Neural cell (in vitro differentiated cells): ENCODE results near the gene DNAH7. TPM values are rescaled to one million over a fixed set of nuclear protein-coding genes. Genes with fewer than 3 reads are reported as not detected.

Experiments
- H2AFZ ChIP-seq: fragments of 200-600, 300-800 bp; sonication (generic), shearing (Covaris generic); 2 replicates; pipeline ENCODE4 v1.6.0; 2014; ENCODE audit warnings: low read depth, mild to moderate bottlenecking, antibody characterized with exemption, low read length, moderate library complexity
- H3F3A ChIP-seq: fragments of 200-600 bp; shearing (Covaris generic); 2 replicates; pipeline ENCODE4 v1.6.1; 2016; ENCODE audit warnings: mild to moderate bottlenecking, moderate library complexity, mixed read lengths, antibody characterized with exemption, low read length; ENCODE audit not compliant: insufficient read depth, poor library complexity, severe bottlenecking
- H3K27ac ChIP-seq: fragments of 200-600, 300-800 bp; sonication (generic), shearing (Covaris generic); 2 replicates; pipeline ENCODE4 v1.5.1; 2014; ENCODE audit warnings: mild to moderate bottlenecking, low read length, moderate library complexity
- H3K27me3 ChIP-seq: fragments of 300-800, 200-600 bp; sonication (generic), shearing (Covaris generic); 2 replicates; pipeline ENCODE4 v1.6.0; 2014; ENCODE audit warnings: mild to moderate bottlenecking, low read depth, low read length, moderate library complexity; ENCODE audit not compliant: insufficient read depth
- H3K36me3 ChIP-seq: fragments of 300-800, 200-600 bp; sonication (generic), shearing (Covaris generic); 2 replicates; pipeline ENCODE4 v1.5.1; 2014; ENCODE audit warnings: mild to moderate bottlenecking, antibody characterized with exemption, low read length, moderate library complexity; ENCODE audit not compliant: insufficient read depth
- H3K4me2 ChIP-seq: fragments of 300-800, 200-600 bp; sonication (generic), shearing (Covaris generic); 2 replicates; pipeline ENCODE4 v1.6.0; 2014; ENCODE audit warnings: mild to moderate bottlenecking, low read length
- H3K4me3 ChIP-seq: fragments of 300-800, 200-600 bp; sonication (generic), shearing (Covaris generic); 2 replicates; pipeline ENCODE4 v1.5.1; 2014; ENCODE audit warnings: mild to moderate bottlenecking, low read length, moderate library complexity
- H3K79me2 ChIP-seq: fragments of 200-600 bp; shearing (Covaris generic); replicated peaks from 2 replicates; pipeline ENCODE4 v1.6.0; 2014; ENCODE audit warnings: mild to moderate bottlenecking, low read length, moderate library complexity; ENCODE audit not compliant: insufficient read depth
- H3K9ac ChIP-seq: fragments of 300-800, 200-600 bp; sonication (generic), shearing (Covaris generic); 2 replicates; pipeline ENCODE4 v1.6.1; 2016; ENCODE audit warnings: mild to moderate bottlenecking, low read length, mixed read lengths
- H3K9me2 ChIP-seq: fragments of 200-600 bp; shearing (Covaris generic); 2 replicates; pipeline ENCODE4 v1.6.1; 2016; ENCODE audit warnings: mild to moderate bottlenecking, low read length, mixed read lengths; ENCODE audit not compliant: insufficient read depth
- H3K9me3 ChIP-seq: fragments of 200-600, 300-800 bp; sonication (generic), shearing (Covaris generic); 2 replicates; pipeline ENCODE4 v1.6.1; 2016; ENCODE audit warnings: mild to moderate bottlenecking, mixed run types, low read length, moderate library complexity, mixed read lengths
- H4K20me1 ChIP-seq: fragments of 200-600 bp; shearing (Covaris generic); 2 replicates; pipeline ENCODE4 v1.6.1; 2016; ENCODE audit warnings: mild to moderate bottlenecking, mixed run types; ENCODE audit not compliant: insufficient read depth
- EP300 ChIP-seq: fragments of 450-650 bp; conservative IDR thresholded peaks from 2 replicates; pipeline ENCODE4 v1.6.1; 2014; ENCODE audit warnings: antibody characterized with exemption, mild to moderate bottlenecking, moderate library complexity; ENCODE audit not compliant: poor library complexity, severe bottlenecking
- EZH2 ChIP-seq: fragments of 200-600, 300-800 bp; shearing (Covaris generic), sonication (generic); IDR thresholded peaks from 2 replicates; pipeline ENCODE4 v1.6.1; 2014; ENCODE audit warnings: antibody characterized with exemption, low read length, borderline replicate concordance, mild to moderate bottlenecking; ENCODE audit not compliant: insufficient read depth, poor library complexity, severe bottlenecking
- MXI1 ChIP-seq: fragments of 450-650 bp; conservative IDR thresholded peaks from 2 replicates; pipeline ENCODE4 v1.6.1; 2014; ENCODE audit warnings: antibody characterized with exemption, mild to moderate bottlenecking; ENCODE audit not compliant: poor library complexity, severe bottlenecking
- POLR2AphosphoS5 ChIP-seq: IDR thresholded peaks from 2 replicates; pipeline ENCODE4 v1.6.1; 2012
- RAD21 ChIP-seq: fragments of 450-650 bp; conservative IDR thresholded peaks from 2 replicates; pipeline ENCODE4 v1.6.1; 2014; ENCODE audit warnings: antibody characterized with exemption, mild to moderate bottlenecking, moderate library complexity
- SMC3 ChIP-seq: fragments of 450-650 bp; conservative IDR thresholded peaks from 2 replicates; pipeline ENCODE4 v1.6.1; 2014; ENCODE audit warnings: antibody characterized with exemption, mild to moderate bottlenecking, moderate library complexity; ENCODE audit not compliant: poor library complexity
- TAF1 ChIP-seq: IDR thresholded peaks from 2 replicates; pipeline ENCODE4 v1.6.1; 2012; ENCODE audit warnings: low read depth
- polyA plus RNA-seq: library from polyadenylated mRNA; depleted of rRNA; stranded (reverse); fragments of >200 nt; gene quantifications from 2 replicates; pipeline ENCODE4 v1.2.3, GENCODE V29; 2014
- TF ChIP-seq, protein P1 (sequence below): IDR thresholded peaks from 2 replicates; pipeline ENCODE4 v1.6.1; 2012; ENCODE audit warnings: borderline replicate concordance
- TF ChIP-seq, protein P2 (sequence below): fragments of 450-650 bp; IDR thresholded peaks from 2 replicates; pipeline ENCODE4 v1.5.1; 2014; ENCODE audit warnings: antibody characterized with exemption, mild to moderate bottlenecking, moderate library complexity; ENCODE audit not compliant: poor library complexity, severe bottlenecking

DNAH7 gene
- polyA plus RNA-seq, 1 donor from 2014 or later: 0.67 TPM

DNA sequence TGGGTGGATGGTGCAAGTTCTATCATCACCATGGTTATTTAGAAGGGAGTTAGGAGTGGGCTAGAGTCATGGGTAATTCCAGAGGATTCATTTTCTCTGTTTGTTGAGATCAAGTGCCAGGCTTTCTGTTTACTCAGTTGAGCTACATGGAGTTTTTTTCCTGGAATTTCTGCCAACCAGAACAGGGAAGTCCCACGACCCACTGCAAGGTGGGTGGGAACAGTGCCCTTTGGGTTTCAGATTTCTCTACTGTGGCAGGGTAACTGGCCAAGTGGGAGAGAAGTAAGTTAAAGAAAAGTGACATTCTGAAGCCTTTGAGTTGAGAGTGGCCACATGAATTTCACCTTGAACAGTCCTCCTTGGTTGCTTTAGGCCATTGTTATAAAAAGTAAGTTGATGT, 272.8 kb downstream of the DNAH7 start:
- Histone ChIP-seq H3K9me2 (no peaks in the 10 kb centered on the region), H3K9me3 (no peaks in the 10 kb centered on the region), H2AFZ (no peak overlapping the region), H3K27ac (no peak overlapping the region), H3K36me3 (no peaks in the 10 kb centered on the region), H4K20me1 (no peaks in the 10 kb centered on the region), H3K4me3 (no peak overlapping the region), H3K79me2 (no peaks in the 10 kb centered on the region), H3F3A (no peaks in the 10 kb centered on the region), H3K4me2 (no peak overlapping the region), H3K9ac (no peak overlapping the region), H3K27me3 (no peaks in the 10 kb centered on the region)
- TF ChIP-seq, protein P1, sequence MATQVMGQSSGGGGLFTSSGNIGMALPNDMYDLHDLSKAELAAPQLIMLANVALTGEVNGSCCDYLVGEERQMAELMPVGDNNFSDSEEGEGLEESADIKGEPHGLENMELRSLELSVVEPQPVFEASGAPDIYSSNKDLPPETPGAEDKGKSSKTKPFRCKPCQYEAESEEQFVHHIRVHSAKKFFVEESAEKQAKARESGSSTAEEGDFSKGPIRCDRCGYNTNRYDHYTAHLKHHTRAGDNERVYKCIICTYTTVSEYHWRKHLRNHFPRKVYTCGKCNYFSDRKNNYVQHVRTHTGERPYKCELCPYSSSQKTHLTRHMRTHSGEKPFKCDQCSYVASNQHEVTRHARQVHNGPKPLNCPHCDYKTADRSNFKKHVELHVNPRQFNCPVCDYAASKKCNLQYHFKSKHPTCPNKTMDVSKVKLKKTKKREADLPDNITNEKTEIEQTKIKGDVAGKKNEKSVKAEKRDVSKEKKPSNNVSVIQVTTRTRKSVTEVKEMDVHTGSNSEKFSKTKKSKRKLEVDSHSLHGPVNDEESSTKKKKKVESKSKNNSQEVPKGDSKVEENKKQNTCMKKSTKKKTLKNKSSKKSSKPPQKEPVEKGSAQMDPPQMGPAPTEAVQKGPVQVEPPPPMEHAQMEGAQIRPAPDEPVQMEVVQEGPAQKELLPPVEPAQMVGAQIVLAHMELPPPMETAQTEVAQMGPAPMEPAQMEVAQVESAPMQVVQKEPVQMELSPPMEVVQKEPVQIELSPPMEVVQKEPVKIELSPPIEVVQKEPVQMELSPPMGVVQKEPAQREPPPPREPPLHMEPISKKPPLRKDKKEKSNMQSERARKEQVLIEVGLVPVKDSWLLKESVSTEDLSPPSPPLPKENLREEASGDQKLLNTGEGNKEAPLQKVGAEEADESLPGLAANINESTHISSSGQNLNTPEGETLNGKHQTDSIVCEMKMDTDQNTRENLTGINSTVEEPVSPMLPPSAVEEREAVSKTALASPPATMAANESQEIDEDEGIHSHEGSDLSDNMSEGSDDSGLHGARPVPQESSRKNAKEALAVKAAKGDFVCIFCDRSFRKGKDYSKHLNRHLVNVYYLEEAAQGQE: no peak
- TF ChIP-seq RAD21 (no peak), EZH2 (no peak)

DNA sequence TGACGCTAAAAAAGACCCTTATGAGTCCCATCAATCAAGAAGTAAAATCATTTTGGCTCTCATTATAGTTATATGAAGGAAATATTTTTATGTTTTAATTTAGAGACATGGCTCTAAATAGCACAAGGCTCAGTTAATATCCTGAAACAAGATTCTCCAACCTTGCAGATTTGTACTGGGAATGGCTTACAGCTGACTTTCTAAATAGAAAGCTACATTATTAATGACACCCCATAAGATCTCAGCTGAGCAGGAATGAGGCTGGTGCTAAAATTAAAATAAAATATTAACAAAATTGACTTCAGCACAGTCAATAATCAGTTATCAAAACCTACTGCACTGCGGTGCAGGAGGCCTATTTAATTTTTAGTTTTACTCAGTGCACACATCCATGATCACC, 274.8 kb downstream of the DNAH7 start:
- Histone ChIP-seq H3K4me3 (no peak overlapping the region), H3K9me3 (no peaks in the 10 kb centered on the region), H3K4me2 (no peak overlapping the region), H3K27me3 (no peaks in the 10 kb centered on the region), H3K27ac (no peak overlapping the region), H4K20me1 (no peaks in the 10 kb centered on the region), H3K9me2 (no peaks in the 10 kb centered on the region), H2AFZ (no peak overlapping the region), H3K9ac (no peak overlapping the region), H3K79me2 (no peaks in the 10 kb centered on the region), H3F3A (no peaks in the 10 kb centered on the region), H3K36me3 (no peaks in the 10 kb centered on the region)
- no peak for TF ChIP-seq POLR2AphosphoS5
- no peak for TF ChIP-seq EZH2
- no peak for TF ChIP-seq RAD21

DNA sequence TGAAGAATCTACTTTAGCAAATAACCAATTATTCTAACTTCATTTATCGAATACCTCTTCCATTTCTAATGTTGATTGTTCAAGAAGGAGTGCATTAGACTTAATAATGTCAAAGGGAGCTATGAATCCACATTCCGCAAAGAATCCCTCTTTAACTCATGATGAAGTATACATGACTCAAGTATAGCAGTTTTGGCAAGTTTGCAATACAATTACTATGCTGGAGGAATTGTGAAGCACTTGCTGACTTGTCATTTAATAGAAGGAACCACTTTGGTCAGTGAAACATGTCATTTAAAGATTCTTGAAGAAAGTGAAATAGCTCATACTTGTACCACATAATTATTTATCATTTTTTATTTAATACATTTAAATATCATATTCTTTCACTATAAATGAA, 286.5 kb downstream of the DNAH7 start:
- Histone ChIP-seq H4K20me1 (no peaks in the 10 kb centered on the region), H3K27ac (no peak overlapping the region), H3K9ac (no peak overlapping the region), H3K79me2 (no peaks in the 10 kb centered on the region), H3K27me3 (no peaks in the 10 kb centered on the region), H2AFZ (no peak overlapping the region), H3K9me2 (no peaks in the 10 kb centered on the region), H3K4me2 (no peak overlapping the region), H3K9me3 (no peaks in the 10 kb centered on the region), H3F3A (no peaks in the 10 kb centered on the region), H3K4me3 (no peak overlapping the region), H3K36me3 (no peaks in the 10 kb centered on the region)
- TF ChIP-seq MXI1: no peak
- TF ChIP-seq RAD21: no peak
- no peak for TF ChIP-seq POLR2AphosphoS5
- TF ChIP-seq TAF1: no peak
- no peak for TF ChIP-seq SMC3
- TF ChIP-seq, protein P1: no peak
- no peak for TF ChIP-seq EP300
- TF ChIP-seq, protein P2, sequence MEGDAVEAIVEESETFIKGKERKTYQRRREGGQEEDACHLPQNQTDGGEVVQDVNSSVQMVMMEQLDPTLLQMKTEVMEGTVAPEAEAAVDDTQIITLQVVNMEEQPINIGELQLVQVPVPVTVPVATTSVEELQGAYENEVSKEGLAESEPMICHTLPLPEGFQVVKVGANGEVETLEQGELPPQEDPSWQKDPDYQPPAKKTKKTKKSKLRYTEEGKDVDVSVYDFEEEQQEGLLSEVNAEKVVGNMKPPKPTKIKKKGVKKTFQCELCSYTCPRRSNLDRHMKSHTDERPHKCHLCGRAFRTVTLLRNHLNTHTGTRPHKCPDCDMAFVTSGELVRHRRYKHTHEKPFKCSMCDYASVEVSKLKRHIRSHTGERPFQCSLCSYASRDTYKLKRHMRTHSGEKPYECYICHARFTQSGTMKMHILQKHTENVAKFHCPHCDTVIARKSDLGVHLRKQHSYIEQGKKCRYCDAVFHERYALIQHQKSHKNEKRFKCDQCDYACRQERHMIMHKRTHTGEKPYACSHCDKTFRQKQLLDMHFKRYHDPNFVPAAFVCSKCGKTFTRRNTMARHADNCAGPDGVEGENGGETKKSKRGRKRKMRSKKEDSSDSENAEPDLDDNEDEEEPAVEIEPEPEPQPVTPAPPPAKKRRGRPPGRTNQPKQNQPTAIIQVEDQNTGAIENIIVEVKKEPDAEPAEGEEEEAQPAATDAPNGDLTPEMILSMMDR: no peak
- no peak for TF ChIP-seq EZH2
